GM23338 (cell line): Measurements from ENCODE around the gene ICOS. TPM values are rescaled to one million over a fixed set of nuclear protein-coding genes. Genes with fewer than 3 reads are reported as not detected.

Experiments
- ATAC-seq: fragments of 200-7000 bp; cut with Tn5 transposase; 3 replicates; pipeline ENCODE4 v1.9.1; 2020
- DNase-seq: peaks from one replicate; pipeline ENCODE4 v3.0.0-alpha.2; 2015; ENCODE audit warnings: low spot score
- H2AFZ ChIP-seq: fragments of 200-600 bp; sonication (generic); 2 replicates; pipeline ENCODE4 v1.8.0; 2016; ENCODE audit warnings: antibody characterized with exemption, mild to moderate bottlenecking, moderate library complexity
- H3F3A ChIP-seq: fragments of 200-600 bp; sonication (generic); replicated peaks from 2 replicates; pipeline ENCODE4 v1.8.0; 2017; ENCODE audit warnings: antibody characterized with exemption, mixed run types, low read depth
- H3K27ac ChIP-seq: fragments of 200-600 bp; sonication (generic); 2 replicates; pipeline ENCODE4 v1.6.1; 2016; ENCODE audit warnings: low read depth
- H3K27me3 ChIP-seq: fragments of 200-600 bp; sonication (generic); 2 replicates; pipeline ENCODE4 v1.8.0; 2016; ENCODE audit warnings: mild to moderate bottlenecking, mixed run types, moderate library complexity; ENCODE audit not compliant: insufficient read depth
- H3K36me3 ChIP-seq: fragments of 200-600 bp; sonication (generic); 2 replicates; pipeline ENCODE4 v1.8.0; 2016; ENCODE audit warnings: mild to moderate bottlenecking; ENCODE audit not compliant: insufficient read depth
- H3K4me1 ChIP-seq: fragments of 200-600 bp; sonication (generic); 2 replicates; pipeline ENCODE4 v1.8.0; 2016; ENCODE audit warnings: mild to moderate bottlenecking, moderate library complexity; ENCODE audit not compliant: insufficient read depth
- H3K4me2 ChIP-seq: fragments of 200-600 bp; sonication (generic); 2 replicates; pipeline ENCODE4 v1.7.1; 2017; ENCODE audit warnings: mixed run types
- H3K4me3 ChIP-seq: fragments of 200-600 bp; sonication (generic); 2 replicates; pipeline ENCODE4 v1.6.1; 2016; ENCODE audit warnings: mixed run types
- H3K79me2 ChIP-seq: fragments of 200-600 bp; sonication (generic); replicated peaks from 2 replicates; pipeline ENCODE4 v1.8.0; 2017; ENCODE audit warnings: mild to moderate bottlenecking; ENCODE audit not compliant: insufficient read depth
- H3K9me2 ChIP-seq: fragments of 200-600 bp; sonication (generic); 2 replicates; pipeline ENCODE4 v1.8.0; 2017; ENCODE audit not compliant: insufficient read depth
- H4K20me1 ChIP-seq: fragments of 200-600 bp; sonication (generic); replicated peaks from 2 replicates; pipeline ENCODE4 v1.8.0; 2017; ENCODE audit warnings: mild to moderate bottlenecking; ENCODE audit not compliant: insufficient read depth
- H3K27ac Mint-ChIP-seq: 2 replicates; pipeline ENCODE4 v1.8.0; 2020; ENCODE audit warnings: inconsistent platforms, mild to moderate bottlenecking, moderate library complexity, mixed read lengths
- H3K27me3 Mint-ChIP-seq: 3 replicates; pipeline ENCODE4 v1.8.0; 2022; ENCODE audit warnings: low read depth, mild to moderate bottlenecking, moderate library complexity, mixed read lengths, inconsistent platforms; ENCODE audit not compliant: insufficient read depth, poor library complexity
- H3K36me3 Mint-ChIP-seq: 3 replicates; pipeline ENCODE4 v1.8.0; 2021; ENCODE audit warnings: low read depth, mild to moderate bottlenecking, inconsistent platforms, moderate library complexity, mixed read lengths
- H3K4me1 Mint-ChIP-seq: 3 replicates; pipeline ENCODE4 v1.8.0; 2020; ENCODE audit warnings: mild to moderate bottlenecking, inconsistent platforms, mixed read lengths
- H3K4me3 Mint-ChIP-seq: 3 replicates; pipeline ENCODE4 v1.8.0; 2021; ENCODE audit warnings: moderate library complexity, mild to moderate bottlenecking, inconsistent platforms, mixed read lengths
- H3K9me3 Mint-ChIP-seq: 3 replicates; pipeline ENCODE4 v1.8.0; 2020; ENCODE audit warnings: moderate library complexity, mild to moderate bottlenecking, inconsistent platforms, mixed read lengths
- CREB1 ChIP-seq: fragments of 250-450 bp; sonication (Bioruptor Pico); IDR thresholded peaks from 2 replicates; pipeline ENCODE4 v1.5.0; 2020; ENCODE audit warnings: low read depth, mild to moderate bottlenecking, moderate library complexity
- ETS1 ChIP-seq: IDR thresholded peaks from 2 replicates; pipeline ENCODE4 v1.6.1; 2016; ENCODE audit warnings: antibody characterized with exemption
- EZH2 ChIP-seq: fragments of 200-600 bp; sonication (generic); IDR thresholded peaks from one replicate; pipeline ENCODE4 v1.8.0; 2017; ENCODE audit warnings: antibody characterized with exemption, mild to moderate bottlenecking, low read depth; ENCODE audit not compliant: unreplicated experiment
- JUNB ChIP-seq: IDR thresholded peaks from one replicate; pipeline ENCODE4 v1.6.1; 2016; ENCODE audit warnings: antibody characterized with exemption; ENCODE audit not compliant: unreplicated experiment
- NANOG ChIP-seq: IDR thresholded peaks from 2 replicates; pipeline ENCODE4 v1.6.1; 2016; ENCODE audit warnings: antibody characterized with exemption, borderline replicate concordance
- POLR2AphosphoS5 ChIP-seq: IDR thresholded peaks from 2 replicates; pipeline ENCODE4 v1.6.1; 2016; ENCODE audit warnings: antibody characterized with exemption, low read depth
- REST ChIP-seq: IDR thresholded peaks from one replicate; pipeline ENCODE4 v1.6.1; 2018; ENCODE audit warnings: antibody characterized with exemption; ENCODE audit not compliant: unreplicated experiment
- STAT1 ChIP-seq: IDR thresholded peaks from one replicate; pipeline ENCODE4 v1.6.1; 2016; ENCODE audit warnings: antibody characterized with exemption; ENCODE audit not compliant: unreplicated experiment
- ZNF114 ChIP-seq: fragments of 250-450 bp; sonication (Bioruptor Pico); IDR thresholded peaks from 2 replicates; pipeline ENCODE4 v1.5.0; 2020; ENCODE audit warnings: mild to moderate bottlenecking, moderate library complexity
- ZNF331 ChIP-seq: fragments of 250-450 bp; sonication (Bioruptor Pico); IDR thresholded peaks from 2 replicates; pipeline ENCODE4 v1.5.0; 2020; ENCODE audit warnings: low read depth, mild to moderate bottlenecking, moderate library complexity
- ZNF462 ChIP-seq: fragments of 250-450 bp; sonication (Bioruptor Pico); IDR thresholded peaks from 2 replicates; pipeline ENCODE4 v1.5.0; 2020; ENCODE audit warnings: mild to moderate bottlenecking, moderate library complexity
- polyA plus RNA-seq: library from polyadenylated mRNA; unstranded; fragments of >200 nt; fragmentation: Nextera tagmentation; extraction: Ambion mirVana; gene quantifications from 2 replicates; pipeline ENCODE4 v1.2.1, GENCODE V29; 2016
- total RNA-seq: library from RNA; depleted of rRNA; stranded (reverse); fragments of >200 nt; shearing (Covaris generic); gene quantifications from 2 replicates; pipeline ENCODE4 v1.2.3, GENCODE V29; 2014

The ICOS gene
- total and polyA plus RNA-seq, 2 experiments from 2014 or later, result not detected

GRCh38 chr2:203935568-203935967 is 995 bp upstream of the ICOS start:
- Histone ChIP-seq H3K9me2 (peaks cover 6% of the 10 kb centered on the region; the same call in 1 of the 2 replicates), H3K4me1 (no peaks in the 10 kb centered on the region), H3K79me2 (no peaks in the 10 kb centered on the region), H3K27me3 (no peaks in the 10 kb centered on the region), H3F3A (no peaks in the 10 kb centered on the region), H4K20me1 (no peaks in the 10 kb centered on the region), H3K27ac (no peak overlapping the region), H2AFZ (no peak overlapping the region), H3K36me3 (no peaks in the 10 kb centered on the region), H3K4me2 (no peak overlapping the region), H3K4me3 (no peak overlapping the region)
- TF ChIP-seq STAT1, result no peak
- no peak for TF ChIP-seq CREB1
- no peak for TF ChIP-seq POLR2AphosphoS5
- no peak for TF ChIP-seq ZNF331
- TF ChIP-seq NANOG, result no peak
- no peak for TF ChIP-seq ETS1
- TF ChIP-seq ZNF114 (CRISPR knock-in tag), result no peak
- no peak for TF ChIP-seq REST
- TF ChIP-seq ZNF462 (CRISPR knock-in tag), result no peak
- no peak for TF ChIP-seq EZH2
- TF ChIP-seq JUNB, result no peak
- Mint-ChIP-seq H3K27ac (no peak overlapping the region), H3K4me3 (no peak overlapping the region), H3K4me1 (peaks cover 5% of the 10 kb centered on the region), H3K36me3 (no peaks in the 10 kb centered on the region), H3K27me3 (no peaks in the 10 kb centered on the region), H3K9me3 (no peaks in the 10 kb centered on the region)
- no peak for ATAC-seq
- DNase-seq, result no peak
